Suppressor macrophage treated with lipopolysaccharide for 4 hours (primary cell): ENCODE measurements around the gene TMEM98.
"Not testable (repeated sequence)": the region's sequence is repeated elsewhere in the genome, so short reads cannot be mapped to it uniquely, and the experiment has no call there.

Experiments used
- DNase-seq: peaks from one replicate; pipeline ENCODE4 v3.0.0-alpha.2; 2020

Gene TMEM98

GRCh38 chr17:32927724-32928585 lies at the start of gene TMEM98:
TMEM98 (plus strand) TSS chr17:32928153; CDS start chr17:32931529, 3,376 bp downstream.
- no peak for DNase-seq

GRCh38 chr17:32878211-32878610 lies 49.7 kb upstream of the TMEM98 start:
- peak; percentile 56 for DNase-seq

GRCh38 chr17:32879134-32879533 lies 48.8 kb upstream of the TMEM98 start:
- DNase-seq: no peak

GRCh38 chr17:32880671-32881453 lies 47.1 kb upstream of the TMEM98 start:
- DNase-seq: peak; percentile 33

GRCh38 chr17:32882029-32882428 lies 45.9 kb upstream of the TMEM98 start:
- DNase-seq: no peak

- peak; percentile 79 for DNase-seq
These were observed 45.2 kb upstream of the TMEM98 start for GRCh38 chr17:32882734-32883133.

- not testable (repeated sequence) for DNase-seq
These were observed 41.0 kb upstream of the TMEM98 start for GRCh38 chr17:32886951-32887350.

- not testable (repeated sequence) for DNase-seq
These were observed 40.5 kb upstream of the TMEM98 start for GRCh38 chr17:32887410-32887809.

- DNase-seq: no peak
These were observed 33.7 kb upstream of the TMEM98 start for GRCh38 chr17:32894245-32894644.

GRCh38 chr17:32896647-32897258 lies 31.2 kb upstream of the TMEM98 start:
- DNase-seq: no peak

GRCh38 chr17:32899236-32900013 lies 28.5 kb upstream of the TMEM98 start:
- no peak for DNase-seq

GRCh38 chr17:32901743-32902142 lies 26.2 kb upstream of the TMEM98 start:
- no peak for DNase-seq

- DNase-seq: no peak
These were observed 23.9 kb upstream of the TMEM98 start for GRCh38 chr17:32903774-32904673.

- DNase-seq: no peak
These were observed 23.1 kb upstream of the TMEM98 start for GRCh38 chr17:32904891-32905290.

GRCh38 chr17:32907583-32907982 lies 20.4 kb upstream of the TMEM98 start:
- no peak for DNase-seq

GRCh38 chr17:32909787-32910369 lies 18.1 kb upstream of the TMEM98 start:
- peak; percentile 73 for DNase-seq

GRCh38 chr17:32910769-32911168 lies 17.2 kb upstream of the TMEM98 start:
- no peak for DNase-seq

- DNase-seq: no peak
These were observed 15.6 kb upstream of the TMEM98 start for GRCh38 chr17:32912218-32912897.

GRCh38 chr17:32913593-32913992 lies 14.4 kb upstream of the TMEM98 start:
- no peak for DNase-seq

GRCh38 chr17:32914181-32914580 lies 13.8 kb upstream of the TMEM98 start:
- no peak for DNase-seq

- no peak for DNase-seq
These were observed 12.7 kb upstream of the TMEM98 start for GRCh38 chr17:32915245-32915644.
